HepG2 (cell line): ENCODE data around the gene FYB1. TPM values are rescaled to one million over a fixed set of nuclear protein-coding genes. Genes with fewer than 3 reads are reported as not detected.

Experiments used
- CBFB ChIP-seq: sonication (generic); formaldehyde crosslinking; IDR thresholded peaks from 2 replicates; pipeline ENCODE4 v1.4.0; 2020; ENCODE audit warnings: missing genetic modification reagents
- CBX5 ChIP-seq: sonication (generic); formaldehyde crosslinking; IDR thresholded peaks from 2 replicates; pipeline ENCODE4 v1.4.0; 2020; ENCODE audit warnings: missing genetic modification reagents, borderline replicate concordance
- DBP ChIP-seq: sonication (generic); formaldehyde crosslinking; IDR thresholded peaks from 2 replicates; pipeline ENCODE4 v1.4.0; 2020; ENCODE audit warnings: missing genetic modification reagents; ENCODE audit errors: not compliant biosample characterization
- GATA4 ChIP-seq: sonication (generic); IDR thresholded peaks from 2 replicates; pipeline ENCODE4 v1.6.1; 2016; ENCODE audit warnings: antibody characterized with exemption, low read depth, borderline replicate concordance
- HMG20A ChIP-seq: IDR thresholded peaks from 2 replicates; pipeline ENCODE4 v1.6.1; 2016; ENCODE audit warnings: borderline replicate concordance
- HOMEZ ChIP-seq: IDR thresholded peaks from 2 replicates; pipeline ENCODE4 v1.6.1; 2016; ENCODE audit warnings: low read depth
- HOXA3 ChIP-seq: sonication (generic); formaldehyde crosslinking; IDR thresholded peaks from 2 replicates; pipeline ENCODE4 v1.5.0; 2020; ENCODE audit warnings: missing genetic modification reagents
- ISL2 ChIP-seq: sonication (generic); formaldehyde crosslinking; IDR thresholded peaks from 2 replicates; pipeline ENCODE4 v1.5.0; 2020; ENCODE audit warnings: missing genetic modification reagents
- KLF6 ChIP-seq: IDR thresholded peaks from 2 replicates; pipeline ENCODE4 v1.8.0; 2016; ENCODE audit warnings: missing biosample characterization, missing genetic modification reagents
- MIXL1 ChIP-seq: IDR thresholded peaks from 2 replicates; pipeline ENCODE4 v1.6.1; 2016
- NR2F1 ChIP-seq, 2 experiments: fragments of 450-650 bp in 1 of 2; formaldehyde crosslinking in 1 of 2; IDR thresholded peaks; 2 replicates each; pipeline versions ENCODE4 v1.5.0 to v1.6.1; 2016 to 2020; ENCODE audit warnings: mild to moderate bottlenecking in 1 of 2, missing compliant biosample characterization in 1 of 2, missing genetic modification reagents in 1 of 2, moderate library complexity in 1 of 2
- REST ChIP-seq, 2 experiments: IDR thresholded peaks; 2 replicates each; pipeline ENCODE4 v1.6.1; 2011 to 2012; ENCODE audit warnings: low read length in 2 of 2, borderline replicate concordance in 1 of 2, low read depth in 1 of 2, mild to moderate bottlenecking in 1 of 2, moderate library complexity in 1 of 2
- SKIL ChIP-seq: sonication (generic); formaldehyde crosslinking; IDR thresholded peaks from 2 replicates; pipeline ENCODE4 v1.8.0; 2022; ENCODE audit warnings: missing genetic modification reagents, mild to moderate bottlenecking, moderate library complexity, borderline replicate concordance
- TEAD3 ChIP-seq: optimal IDR thresholded peaks from 2 replicates; pipeline ENCODE3; 2016; ENCODE audit warnings: borderline replicate concordance
- TFAP4 ChIP-seq: sonication (generic); IDR thresholded peaks from 2 replicates; pipeline ENCODE4 v1.6.1; 2016; ENCODE audit warnings: low read depth, borderline replicate concordance
- TFDP1 ChIP-seq: IDR thresholded peaks from 2 replicates; pipeline ENCODE4 v1.6.1; 2016; ENCODE audit warnings: missing compliant biosample characterization, missing genetic modification reagents, borderline replicate concordance
- ZIK1 ChIP-seq: sonication (generic); formaldehyde crosslinking; IDR thresholded peaks from 2 replicates; pipeline ENCODE4 v1.5.0; 2020; ENCODE audit warnings: mild to moderate bottlenecking, low read depth, missing genetic modification reagents, borderline replicate concordance
- ZMYM4 ChIP-seq: sonication (generic); formaldehyde crosslinking; IDR thresholded peaks from 2 replicates; pipeline ENCODE4 v1.8.1; 2023; ENCODE audit warnings: mild to moderate bottlenecking, missing genetic modification reagents
- ZNF713 ChIP-seq: sonication (generic); formaldehyde crosslinking; IDR thresholded peaks from 2 replicates; pipeline ENCODE4 v1.4.0; 2020; ENCODE audit warnings: mild to moderate bottlenecking, missing genetic modification reagents
- polyA plus RNA-seq, 8 experiments: library from polyadenylated mRNA; depleted of rRNA in 3 of 8; stranded (reverse) in 7 of 8; unstranded in 1 of 8; fragments of >200 nt; fragmentation: Illumina TruSeq in 4 of 8; extraction: Trizol in 4 of 8; gene quantifications; 2 replicates each; pipeline versions ENCODE4 v1.2.1 to v1.2.3, GENCODE V29; 2011 to 2016; ENCODE audit warnings: low read depth in 4 of 8, missing spikeins in 1 of 8, mixed read lengths in 1 of 8; ENCODE audit not compliant: insufficient read depth in 1 of 8
- total RNA-seq, 5 experiments: library from RNA; depleted of rRNA; stranded (reverse); fragments of >200 nt; fragmentation: Illumina TruSeq; extraction: Trizol; gene quantifications; 2 replicates each; pipeline ENCODE4 v1.2.3, GENCODE V29; 2016; ENCODE audit warnings: low read depth in 1 of 5

FYB1 gene
- total and polyA plus RNA-seq, 2 of the 13 experiments (the other 11 are each of a cell fraction or from before 2014, with no cell fraction given) = 0.03 TPM; not detected in 1

GRCh38 chr5:39102684-39103155 is 116.6 kb downstream of the FYB1 start (continued):
- TF ChIP-seq HOMEZ (CRISPR knock-in tag) (peak; percentile 66; the same call in 1 of the 2 replicates), MIXL1 (CRISPR knock-in tag) (peak; percentile 54; the same call in 1 of the 2 replicates), CBFB (0 out of 2 replicates have a peak, but pooled peaks have one; percentile 59), ZIK1 (CRISPR knock-in tag) (no peak), TFAP4 (0 out of 2 replicates have a peak, but pooled peaks have one; percentile 15), ZMYM4 (CRISPR knock-in tag) (peak; percentile 80), ZNF713 (CRISPR knock-in tag) (no peak), HOXA3 (CRISPR knock-in tag) (peak; percentile 60), TFDP1 (CRISPR knock-in tag) (peak; percentile 22; the same call in 1 of the 2 replicates), KLF6 (CRISPR knock-in tag) (0 out of 2 replicates have a peak, but pooled peaks have one; percentile 28), ISL2 (CRISPR knock-in tag) (peak; percentile 53; the same call in 1 of the 2 replicates), TEAD3 (CRISPR knock-in tag) (peak; percentile 59), NR2F1 (CRISPR knock-in tag; IDR thresholded peaks at IDR 0.05) (peak; percentile 69 to 83), CBX5 (CRISPR knock-in tag) (peak; percentile 93; the same call in 1 of the 2 replicates), SKIL (CRISPR knock-in tag) (peak; percentile 81; the same call in 1 of the 2 replicates), DBP (no peak), GATA4 (peak; percentile 51; the same call in 1 of the 2 replicates), HMG20A (CRISPR knock-in tag) (peak; percentile 91; the same call in 1 of the 2 replicates), REST (IDR thresholded peaks at IDR 0.05; ENCODE audit: borderline replicate concordance in 1 of 2, low read depth in 1 of 2, low read length in 2 of 2) (peak in 1 of 2 experiments; percentile 35; a peak in 2 of 4 replicates)
